Measurements from ENCODE around the gene ABCC4. TPM values are rescaled to one million over a fixed set of nuclear protein-coding genes. Genes with fewer than 3 reads are reported as not detected.

ABCC4 gene
- total RNA-seq, 1 donor from 2014 or later, result 21.7 TPM

DNA sequence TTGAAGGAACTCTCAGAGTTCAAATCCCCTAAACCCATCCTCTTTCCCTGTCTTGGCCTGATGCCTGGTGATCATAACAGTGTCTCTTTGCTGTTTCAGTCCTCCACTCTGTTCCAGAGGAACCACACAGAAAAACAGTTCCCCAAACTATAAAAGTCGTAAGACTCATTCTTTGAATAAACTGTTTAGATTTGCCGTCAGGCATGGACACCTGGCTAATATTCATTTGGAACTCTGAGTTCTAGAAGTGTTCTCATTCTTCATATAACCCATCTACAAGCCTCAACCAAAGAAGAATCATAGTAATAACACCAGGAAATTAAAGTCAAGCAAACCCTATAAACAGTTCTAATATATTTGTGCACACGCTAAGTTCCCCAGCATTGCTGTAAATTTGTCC, 37.7 kb upstream of the ABCC4 start:
- no peak for DNase-seq (ENCODE audit: extremely low spot score, unreplicated experiment)
- no peak overlapping the region for H3K27ac Mint-ChIP-seq
- H3K4me3 Mint-ChIP-seq, result no peak overlapping the region
- no peaks in the 10 kb centered on the region for H3K9me3 Mint-ChIP-seq
- TF ChIP-seq CTCF (conservative IDR thresholded peaks at IDR 0.05), result no peak
- no peaks in the 10 kb centered on the region for H3K4me1 Mint-ChIP-seq (ENCODE audit: unreplicated experiment)
- H3K27me3 Mint-ChIP-seq, result peaks cover 3% of the 10 kb centered on the region
- no peaks in the 10 kb centered on the region for H3K36me3 Mint-ChIP-seq

DNA sequence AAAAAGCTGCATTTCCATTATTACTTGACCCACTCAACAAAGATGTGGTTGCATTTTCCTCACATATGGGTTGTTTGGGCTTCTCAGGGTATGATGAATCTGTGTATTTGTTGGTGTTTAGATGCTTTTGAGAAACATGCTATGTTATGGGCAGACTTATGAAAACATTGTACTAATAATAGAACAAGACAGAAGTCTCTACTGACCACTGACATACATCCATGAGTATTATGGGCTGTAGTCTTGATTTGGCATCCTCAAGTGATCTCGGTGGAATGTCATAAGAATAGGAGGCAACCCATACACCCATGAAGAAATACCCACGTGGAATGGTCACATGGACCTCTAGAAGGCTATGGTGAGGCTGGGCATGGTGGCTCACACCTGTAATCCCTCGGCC, 36.3 kb upstream of the ABCC4 start:
- H3K27me3 Mint-ChIP-seq, result peaks cover 3% of the 10 kb centered on the region
- no peak overlapping the region for H3K4me3 Mint-ChIP-seq
- no peaks in the 10 kb centered on the region for H3K9me3 Mint-ChIP-seq
- no peaks in the 10 kb centered on the region for H3K36me3 Mint-ChIP-seq
- H3K4me1 Mint-ChIP-seq (ENCODE audit: unreplicated experiment), result no peaks in the 10 kb centered on the region
- no peak for TF ChIP-seq CTCF (conservative IDR thresholded peaks at IDR 0.05)
- H3K27ac Mint-ChIP-seq, result no peak overlapping the region
- DNase-seq (ENCODE audit: extremely low spot score, unreplicated experiment), result no peak

GRCh38 chr13:95335667-95336066, 34.4 kb upstream of the ABCC4 start:
- Mint-ChIP-seq H3K4me1 (ENCODE audit: unreplicated experiment) (no peaks in the 10 kb centered on the region), H3K36me3 (no peaks in the 10 kb centered on the region)

DNA sequence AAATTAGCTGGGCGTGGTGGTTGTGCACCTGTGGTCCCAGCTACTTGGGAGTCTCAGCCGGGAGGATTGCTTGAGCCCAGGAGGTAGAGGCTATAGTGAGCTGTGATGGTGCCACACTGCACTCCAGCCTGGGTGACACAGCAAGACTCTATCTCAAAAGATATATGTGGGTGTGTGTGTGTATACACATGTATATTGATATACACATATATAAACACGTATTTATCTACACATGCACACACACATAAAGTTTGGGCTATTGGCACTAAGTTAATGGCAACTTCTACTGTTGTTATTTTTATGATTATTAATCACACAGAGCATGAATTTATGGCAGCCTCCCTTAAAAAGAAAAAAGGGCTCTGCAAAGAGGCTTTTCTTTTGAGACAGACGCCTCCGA, 27.1 kb upstream of the ABCC4 start:
- H3K36me3 Mint-ChIP-seq, result no peaks in the 10 kb centered on the region
- DNase-seq (ENCODE audit: extremely low spot score, unreplicated experiment), result no peak
- no peak overlapping the region for H3K4me3 Mint-ChIP-seq
- H3K9me3 Mint-ChIP-seq, result peaks cover 4% of the 10 kb centered on the region
- no peaks in the 10 kb centered on the region for H3K27me3 Mint-ChIP-seq
- no peak for TF ChIP-seq CTCF (conservative IDR thresholded peaks at IDR 0.05)
- H3K27ac Mint-ChIP-seq, result no peak overlapping the region
- no peaks in the 10 kb centered on the region for H3K4me1 Mint-ChIP-seq (ENCODE audit: unreplicated experiment)

More at GRCh38 chr13:95335667-95336066, 34.4 kb upstream of the ABCC4 start:
- H3K27ac Mint-ChIP-seq, result no peak overlapping the region
- H3K9me3 Mint-ChIP-seq, result peaks cover 4% of the 10 kb centered on the region
- DNase-seq (ENCODE audit: extremely low spot score, unreplicated experiment), result no peak
- no peak for TF ChIP-seq CTCF (conservative IDR thresholded peaks at IDR 0.05)
- H3K27me3 Mint-ChIP-seq, result peaks cover 3% of the 10 kb centered on the region
- H3K4me3 Mint-ChIP-seq, result no peak overlapping the region

DNA sequence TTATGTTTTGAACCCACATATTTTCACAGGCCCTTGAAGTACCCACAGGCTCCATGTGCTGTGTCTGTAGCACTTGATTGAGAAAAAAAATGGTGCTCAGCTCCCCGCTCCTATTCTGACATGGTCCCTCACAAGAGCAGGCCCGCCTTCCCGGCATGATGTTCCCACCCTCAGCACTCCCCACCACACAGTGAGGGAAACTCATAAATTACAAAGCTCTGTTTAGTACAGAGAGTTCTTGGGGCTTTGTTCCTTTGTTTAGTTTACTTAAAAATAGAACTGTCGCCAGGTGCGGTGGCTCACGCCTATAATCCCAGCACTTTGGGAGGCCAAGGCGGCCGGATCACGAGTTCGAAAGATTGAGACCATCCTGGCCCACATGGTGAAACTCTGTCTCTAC, 25.9 kb upstream of the ABCC4 start:
- Mint-ChIP-seq H3K27me3 (no peaks in the 10 kb centered on the region), H3K4me1 (ENCODE audit: unreplicated experiment) (no peaks in the 10 kb centered on the region), H3K4me3 (no peak overlapping the region), H3K36me3 (no peaks in the 10 kb centered on the region), H3K9me3 (peaks cover 4% of the 10 kb centered on the region), H3K27ac (no peak overlapping the region)
- no peak for DNase-seq (ENCODE audit: extremely low spot score, unreplicated experiment)
- no peak for TF ChIP-seq CTCF (conservative IDR thresholded peaks at IDR 0.05)

DNA sequence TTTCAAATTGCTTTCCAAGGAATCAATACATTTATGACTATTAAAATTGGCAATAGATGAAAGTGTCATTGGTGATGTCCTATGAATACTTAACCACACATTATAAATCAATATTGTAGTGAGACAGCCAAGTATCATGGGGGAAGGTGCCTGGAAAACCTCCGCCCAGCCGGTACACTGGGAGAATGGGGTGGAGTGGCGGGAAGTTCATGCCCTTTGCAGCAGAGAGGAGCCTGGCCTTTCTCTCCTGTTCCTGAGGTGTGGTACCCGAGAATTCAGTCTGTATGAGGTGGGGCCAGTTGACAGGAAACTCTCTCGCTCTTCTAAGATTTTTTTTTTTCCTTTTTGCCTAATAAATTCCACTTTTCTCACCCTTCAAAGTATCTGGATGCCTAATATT, 25.4 kb upstream of the ABCC4 start:
- Mint-ChIP-seq H3K4me1 (ENCODE audit: unreplicated experiment) (no peaks in the 10 kb centered on the region), H3K9me3 (peaks cover 4% of the 10 kb centered on the region), H3K27ac (no peak overlapping the region), H3K4me3 (no peak overlapping the region), H3K27me3 (no peaks in the 10 kb centered on the region), H3K36me3 (no peaks in the 10 kb centered on the region)
- no peak for DNase-seq (ENCODE audit: extremely low spot score, unreplicated experiment)
- no peak for TF ChIP-seq CTCF (conservative IDR thresholded peaks at IDR 0.05)
